Stimulated activated CD4-positive, alpha-beta T cell treated with anti-CD3 and anti-CD28 coated beads, TNF-alpha, amount 100 ng/mL, for 4 hours (primary cell): ENCODE measurements around the gene TMEM212.

Experiments
- DNase-seq, 3 experiments: peaks; one replicate each; pipeline ENCODE4 v3.0.0-alpha.2; 2020; ENCODE audit warnings: low read depth in 3 of 3

TMEM212 gene

GRCh38 chr3:171834461-171834801 lies 8.7 kb upstream of the TMEM212 start:
- no peak for DNase-seq

- no peak for DNase-seq
These were observed 8.0 kb upstream of the TMEM212 start for GRCh38 chr3:171835116-171835515.

GRCh38 chr3:171835613-171836012 lies 7.5 kb upstream of the TMEM212 start:
- no peak for DNase-seq

- no peak for DNase-seq
These were observed 6.3 kb upstream of the TMEM212 start for GRCh38 chr3:171836855-171837254.

- no peak for DNase-seq
These were observed 5.5 kb upstream of the TMEM212 start for GRCh38 chr3:171837698-171838097.

GRCh38 chr3:171838218-171838720 lies 4.9 kb upstream of the TMEM212 start:
- no peak for DNase-seq

GRCh38 chr3:171839270-171839669 lies 3.9 kb upstream of the TMEM212 start:
- no peak for DNase-seq

- DNase-seq: no peak
These were observed 2.7 kb upstream of the TMEM212 start for GRCh38 chr3:171840445-171840810.

- no peak for DNase-seq
These were observed 2.1 kb upstream of the TMEM212 start for GRCh38 chr3:171840811-171841619.

- DNase-seq: no peak
These were observed 1.5 kb upstream of the TMEM212 start for GRCh38 chr3:171841620-171842000.

GRCh38 chr3:171844873-171845272 lies 1.7 kb downstream of the TMEM212 start:
- DNase-seq: no peak

GRCh38 chr3:171845481-171846284 lies 2.5 kb downstream of the TMEM212 start:
- no peak for DNase-seq

GRCh38 chr3:171846597-171846996 lies 3.4 kb downstream of the TMEM212 start:
- DNase-seq: no peak

- no peak for DNase-seq
These were observed 4.0 kb downstream of the TMEM212 start for GRCh38 chr3:171847133-171847532.

GRCh38 chr3:171847595-171848259 lies 4.6 kb downstream of the TMEM212 start:
- no peak for DNase-seq

- DNase-seq: no peak
These were observed 6.6 kb downstream of the TMEM212 start for GRCh38 chr3:171849617-171850319.

GRCh38 chr3:171850320-171850959 lies 7.3 kb downstream of the TMEM212 start:
- no peak for DNase-seq

- no peak for DNase-seq
These were observed 8.0 kb downstream of the TMEM212 start for GRCh38 chr3:171850960-171851659.

GRCh38 chr3:171851660-171852058 lies 8.5 kb downstream of the TMEM212 start:
- no peak for DNase-seq

GRCh38 chr3:171854649-171855305 lies 11.6 kb downstream of the TMEM212 start:
- DNase-seq: no peak
